GM23248 (cell line): ENCODE measurements around the gene DDX25.

Experiments
- EZH2 ChIP-seq: fragments of 200-600 bp; sonication (generic); IDR thresholded peaks from 2 replicates; pipeline ENCODE4 v1.6.1; 2018; ENCODE audit warnings: antibody characterized with exemption, mild to moderate bottlenecking; ENCODE audit not compliant: insufficient read depth, poor library complexity, severe bottlenecking
- EZH2phosphoT487 ChIP-seq: fragments of 200-600 bp; sonication (generic); IDR thresholded peaks from 2 replicates; pipeline ENCODE4 v1.6.1; 2018; ENCODE audit warnings: antibody characterized with exemption, moderate library complexity, mild to moderate bottlenecking, low read depth; ENCODE audit not compliant: insufficient read depth

DNA sequence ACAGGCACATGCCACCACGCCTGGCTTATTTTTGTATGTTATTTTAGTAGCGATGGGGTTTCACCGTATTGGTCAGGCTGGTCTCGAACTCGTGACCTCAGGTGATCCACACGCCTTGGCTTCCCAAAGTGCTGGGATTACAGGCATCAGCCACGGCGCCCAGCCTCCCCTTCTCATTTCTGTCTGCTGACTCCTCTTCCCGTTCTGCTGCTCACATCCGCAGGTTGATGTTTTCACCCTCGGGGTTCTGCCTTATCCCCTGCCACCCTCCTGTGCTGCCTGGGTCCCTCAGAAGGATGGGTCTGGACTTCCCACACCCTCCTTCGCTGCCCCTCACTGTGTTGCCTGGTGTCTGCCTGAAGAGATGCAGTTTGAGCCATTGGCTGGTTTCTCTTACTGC, 22.4 kb downstream of the DDX25 start:
- no peak for TF ChIP-seq EZH2
- no peak for TF ChIP-seq EZH2phosphoT487
